GM19238 (cell line): ENCODE data around the gene RAG1.
"Not testable (repeated sequence)": the region's sequence is repeated elsewhere in the genome, so short reads cannot be mapped to it uniquely, and the experiment has no call there.

Experiments
- DNase-seq: peaks from one replicate; pipeline ENCODE4 v3.0.0; 2011; ENCODE audit warnings: low spot score; ENCODE audit not compliant: insufficient read length

RAG1 gene

GRCh38 chr11:36567694-36568093 is at the start of gene RAG1:
Gene RAG1, plus strand, starts transcription at chr11:36568007. Its CDS starts 5,298 bp downstream, at chr11:36573305.
- no peak for DNase-seq

- no peak for DNase-seq
Measured at GRCh38 chr11:36530840-36531239, 37.0 kb upstream of the RAG1 start.

- DNase-seq: no peak
Measured at GRCh38 chr11:36532941-36533601, 34.7 kb upstream of the RAG1 start.

- no peak for DNase-seq
Measured at GRCh38 chr11:36534276-36534840, 33.4 kb upstream of the RAG1 start.

- DNase-seq: no peak
Measured at GRCh38 chr11:36540998-36541397, 26.8 kb upstream of the RAG1 start.

- no peak for DNase-seq
Measured at GRCh38 chr11:36550385-36551115, 17.3 kb upstream of the RAG1 start.

GRCh38 chr11:36557390-36557789 is 10.4 kb upstream of the RAG1 start:
- DNase-seq: not testable (repeated sequence)

- no peak for DNase-seq
Measured at GRCh38 chr11:36557991-36558390, 9.8 kb upstream of the RAG1 start.

- no peak for DNase-seq
Measured at GRCh38 chr11:36558571-36559413, 9.0 kb upstream of the RAG1 start.

GRCh38 chr11:36564376-36565030 is 3.3 kb upstream of the RAG1 start:
- no peak for DNase-seq

- DNase-seq: no peak
Measured at GRCh38 chr11:36565031-36565610, 2.7 kb upstream of the RAG1 start.

GRCh38 chr11:36566407-36567053 is 1.3 kb upstream of the RAG1 start:
- no peak for DNase-seq

- no peak for DNase-seq
Measured at GRCh38 chr11:36569095-36569494, 1.3 kb downstream of the RAG1 start.

GRCh38 chr11:36574486-36574885 is 6.7 kb downstream of the RAG1 start:
- no peak for DNase-seq

GRCh38 chr11:36577373-36577772 is 9.6 kb downstream of the RAG1 start:
- DNase-seq: no peak

GRCh38 chr11:36577859-36578258 is 10.1 kb downstream of the RAG1 start:
- no peak for DNase-seq

- no peak for DNase-seq
Measured at GRCh38 chr11:36578458-36578857, 10.7 kb downstream of the RAG1 start.

- no peak for DNase-seq
Measured at GRCh38 chr11:36581536-36581935, 13.7 kb downstream of the RAG1 start.

- DNase-seq: no peak
Measured at GRCh38 chr11:36583667-36584066, 15.9 kb downstream of the RAG1 start.

- DNase-seq: no peak
Measured at GRCh38 chr11:36586543-36586942, 18.7 kb downstream of the RAG1 start.
